Activated CD8-positive, alpha-beta memory T cell treated with anti-CD3 and anti-CD28 coated beads for 36 hours (primary cell): ENCODE results near the gene RIN3. TPM values are rescaled to one million over a fixed set of nuclear protein-coding genes. Genes with fewer than 3 reads are reported as not detected.

ENCODE experiments used
- CTCF ChIA-PET: fragments of 350-600 bp; sonication (Branson Sonifier 250); formaldehyde crosslinking; loops from one replicate; lab custom pipeline; 2021; ENCODE audit warnings: antibody characterized with exemption; lab: Charles Lee
- POLR2A ChIA-PET: fragments of 350-600 bp; sonication (Branson Sonifier 250); formaldehyde crosslinking; loops from one replicate; lab custom pipeline; 2021; ENCODE audit warnings: antibody characterized with exemption; lab: Charles Lee
- total RNA-seq, 2 experiments: library from RNA; stranded (reverse); gene quantifications; one replicate each; pipeline ENCODE4 v1.2.3, GENCODE V29; 2021

Gene RIN3
- total RNA-seq, 2 experiments from 2014 or later, result 61.1 to 62.2 TPM

DNA sequence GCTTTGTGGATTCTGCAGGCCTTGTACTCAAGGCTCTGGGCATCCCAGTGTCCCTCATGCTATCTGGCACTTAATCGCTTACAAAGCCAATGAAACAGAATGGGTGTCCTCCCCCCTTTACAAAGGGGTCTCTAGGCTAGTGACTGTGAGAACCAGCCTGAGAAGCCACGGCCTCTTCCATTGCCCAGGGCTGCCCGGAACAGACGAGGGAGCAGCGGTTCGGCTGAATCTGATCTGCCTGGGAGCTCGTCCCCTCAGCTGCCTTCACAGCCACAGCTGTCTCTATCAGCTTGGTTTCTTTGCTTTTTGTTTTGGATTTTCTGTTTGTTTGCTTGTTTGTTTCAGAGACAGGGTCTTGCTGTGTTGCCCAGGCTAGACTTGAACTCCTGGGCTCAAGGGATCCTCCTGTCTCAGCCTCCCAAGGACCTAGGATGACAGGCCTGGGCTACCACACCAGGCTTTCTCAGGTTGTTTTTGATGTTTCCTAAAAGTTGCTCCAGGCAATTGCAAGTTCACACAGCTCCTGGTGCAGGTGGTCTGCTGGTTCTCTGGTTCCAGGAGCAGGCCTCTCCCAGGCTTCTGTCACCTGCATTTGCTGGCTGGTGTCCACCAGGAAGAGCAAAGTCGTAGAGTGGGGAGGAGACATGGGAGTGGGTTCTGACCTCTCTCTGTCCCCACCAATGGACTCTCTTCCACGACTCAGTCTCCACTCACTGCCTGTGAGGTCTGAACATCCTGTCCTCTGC is 10.9 kb upstream of the RIN3 start:
- POLR2A ChIA-PET, result no interaction called here

DNA sequence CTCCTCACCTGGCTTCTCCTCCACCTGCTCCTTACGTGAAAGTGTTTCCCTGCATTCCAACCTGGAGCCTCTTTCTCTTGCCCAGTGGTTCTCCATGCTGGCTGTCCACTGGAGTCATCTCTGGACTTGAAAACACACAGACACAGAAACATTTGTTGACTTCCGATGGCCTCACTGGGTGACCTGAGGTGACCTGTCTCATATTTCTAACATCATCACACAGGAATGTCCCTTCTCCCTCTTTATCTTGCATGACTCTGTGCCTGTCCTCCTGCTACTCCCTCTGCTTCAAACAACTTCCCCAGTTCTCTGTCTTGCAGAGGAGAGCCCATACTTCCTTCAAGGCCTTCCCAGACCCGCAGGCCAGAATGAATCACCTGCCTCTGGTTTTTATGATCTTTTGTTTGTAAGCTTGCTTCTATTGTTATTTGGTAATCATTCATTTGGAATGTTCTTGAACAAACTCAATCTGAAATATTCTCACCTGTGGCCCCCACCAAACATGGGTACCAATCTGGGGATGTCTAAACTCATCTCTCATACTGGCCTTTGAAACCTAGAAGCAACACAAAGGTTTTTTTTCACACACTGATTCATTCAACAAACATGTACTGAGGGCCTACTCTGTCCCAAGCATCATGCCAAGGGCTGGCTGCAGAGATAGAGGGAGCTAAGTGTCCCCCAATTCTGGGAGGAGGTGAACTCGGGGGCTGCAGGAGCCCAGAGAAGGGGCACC is 9.7 kb upstream of the RIN3 start:
- CTCF ChIA-PET, result no interaction called here
- POLR2A ChIA-PET, result no interaction called here

More for the DNA sequence above, 10.9 kb upstream of the RIN3 start:
- CTCF ChIA-PET, result no interaction called here

DNA sequence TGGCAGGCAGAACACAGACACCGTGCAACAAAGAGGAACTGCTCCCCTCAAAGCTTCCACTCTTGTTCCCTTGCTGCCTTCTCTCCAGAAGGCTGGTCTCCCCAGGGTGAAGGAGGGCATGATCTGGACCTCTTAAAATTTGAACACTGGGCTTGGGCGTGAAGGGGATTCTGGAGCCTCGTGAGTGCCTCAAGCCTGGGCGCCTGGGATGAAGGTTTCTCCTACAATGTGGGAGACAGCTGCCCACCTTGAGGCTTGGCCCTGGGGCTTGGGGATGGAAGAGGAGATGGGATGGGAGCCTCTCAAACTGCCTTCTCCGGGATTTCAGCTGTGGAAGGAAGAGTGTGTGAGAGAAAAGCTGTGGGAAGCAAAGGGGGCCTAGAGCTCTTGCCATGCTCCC is 7.8 kb upstream of the RIN3 start:
- CTCF ChIA-PET, result no interaction called here
- POLR2A ChIA-PET, result no interaction called here

DNA sequence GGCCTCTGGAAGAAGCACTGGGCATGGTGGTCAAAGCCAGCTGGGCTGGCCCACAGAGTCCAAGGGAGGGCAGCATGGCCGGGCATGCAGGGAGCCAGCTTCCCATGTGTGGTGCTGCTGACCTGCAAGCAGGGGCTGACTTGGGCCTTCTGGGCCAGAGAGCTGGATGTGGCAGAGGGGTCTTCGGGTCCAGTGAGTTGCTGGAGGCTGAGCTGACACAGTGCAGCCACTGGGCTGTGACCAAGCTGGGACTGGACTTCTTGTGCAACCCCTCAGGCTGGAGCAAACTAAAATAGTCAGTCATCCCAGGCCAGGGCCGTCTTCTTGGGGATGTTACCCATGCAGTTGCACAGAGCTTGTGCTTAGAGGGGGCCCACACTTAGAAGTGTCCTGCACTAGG is 7.3 kb upstream of the RIN3 start:
- POLR2A ChIA-PET, result no interaction called here
- CTCF ChIA-PET, result no interaction called here

DNA sequence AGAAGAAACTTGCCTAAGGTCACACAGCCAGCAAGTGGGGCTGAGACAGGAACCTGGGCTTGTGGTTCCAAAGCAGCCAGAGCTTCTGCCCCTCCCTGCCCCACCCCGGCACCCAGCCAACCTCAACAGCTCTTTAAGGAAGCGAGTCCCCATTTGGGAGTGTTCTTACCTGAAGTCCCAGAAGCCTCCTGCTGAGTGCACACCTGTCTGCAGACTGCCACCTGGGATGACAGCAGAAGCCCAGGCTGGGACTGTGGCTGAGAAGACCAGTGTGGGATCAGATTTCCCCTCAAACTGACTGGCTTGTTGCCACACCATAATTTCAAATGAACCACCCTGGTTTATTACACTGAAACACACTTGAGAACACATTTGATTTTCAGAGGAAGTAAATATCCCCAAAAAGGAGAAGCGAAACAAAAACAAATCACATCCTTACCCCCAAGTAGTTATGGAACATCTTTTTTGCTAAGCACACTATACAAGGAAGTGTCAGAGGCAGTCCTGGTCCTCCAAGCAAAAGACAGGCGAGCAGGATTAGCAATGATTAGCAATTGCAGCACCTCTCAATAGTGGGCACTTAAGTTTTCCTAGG is 6.3 kb upstream of the RIN3 start:
- CTCF ChIA-PET, result no interaction called here
- POLR2A ChIA-PET, result no interaction called here

DNA sequence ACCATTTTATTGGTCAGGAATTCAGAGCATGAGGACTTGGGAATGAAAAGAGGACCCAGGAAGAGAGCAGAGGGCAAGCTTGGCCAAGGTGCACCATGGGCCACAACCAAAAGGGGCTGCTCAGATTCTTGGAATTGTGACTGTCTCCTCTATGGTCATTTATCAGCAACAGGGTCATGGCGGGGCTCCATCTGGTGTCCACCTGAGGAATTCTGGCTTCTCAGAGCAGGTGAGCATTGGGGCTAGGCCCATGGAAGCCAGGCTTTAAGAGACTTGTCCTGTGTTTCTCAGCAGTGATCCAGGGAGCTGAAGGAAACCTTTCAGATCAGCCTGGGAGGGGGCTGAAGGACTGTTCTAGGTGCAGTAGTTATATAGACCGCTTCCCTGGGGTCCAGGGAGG is 2.6 kb upstream of the RIN3 start:
- ChIA-PET CTCF (no interaction called here), POLR2A (no interaction called here)

DNA sequence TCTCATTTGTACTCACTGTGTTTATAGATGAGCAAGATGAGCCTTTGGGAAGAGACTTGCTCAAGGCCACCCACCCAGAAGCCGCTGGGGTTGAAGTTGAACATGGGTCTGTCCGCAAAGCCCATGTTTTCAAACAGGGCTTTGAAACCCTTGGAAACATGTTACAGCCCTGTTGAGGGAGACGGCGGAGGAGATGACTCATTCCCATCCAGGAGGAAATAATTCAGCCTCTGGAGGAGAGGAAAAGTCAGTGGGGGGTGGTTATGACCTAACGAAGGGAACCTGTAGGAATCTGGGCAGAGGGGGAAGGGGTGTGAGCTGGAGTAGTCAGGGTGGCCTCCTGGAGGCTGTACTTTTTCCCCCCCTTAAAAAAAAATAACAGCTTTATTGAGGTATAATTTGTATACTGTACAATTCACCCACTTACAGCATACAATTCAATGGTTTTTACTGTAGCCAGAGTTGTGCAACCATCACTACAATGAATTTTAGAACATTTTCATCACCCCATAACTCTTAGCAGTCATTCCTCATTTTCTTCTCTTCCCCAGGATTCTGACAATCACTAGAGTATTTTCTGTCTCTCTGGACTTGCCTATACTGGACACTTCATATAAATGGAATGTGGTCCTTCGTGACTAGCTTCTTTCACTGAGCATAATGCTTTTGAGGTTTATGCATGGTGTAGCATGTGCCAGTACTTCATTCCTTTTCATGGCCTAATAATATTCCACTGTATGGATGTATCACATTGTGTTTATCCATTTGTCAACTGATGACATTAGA is 1.9 kb upstream of the RIN3 start:
- ChIA-PET CTCF (no interaction called here), POLR2A (no interaction called here)

DNA sequence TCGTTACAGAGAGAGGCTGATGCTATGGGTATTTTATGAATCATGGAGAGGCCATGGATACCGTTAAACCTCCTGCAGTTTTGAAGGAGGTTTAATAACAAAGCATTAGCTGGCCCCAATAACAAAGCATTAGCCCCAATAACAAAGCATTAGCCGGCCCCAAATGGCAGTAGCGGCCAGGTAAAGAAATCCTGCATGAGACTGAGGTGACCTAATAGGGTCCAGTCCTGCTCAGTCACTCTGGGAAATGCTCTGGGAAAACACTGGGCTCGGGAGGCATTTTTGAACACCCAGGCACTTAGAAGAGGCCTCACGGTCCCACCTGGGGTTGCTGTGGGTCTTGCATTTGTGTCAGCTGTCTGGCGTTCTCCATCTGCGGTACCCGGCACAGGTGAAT is 776 bp upstream of the RIN3 start:
- CTCF ChIA-PET, result interaction anchor here (0.6 to 1.2 kb wide), 2 partner anchors 12 to 401 kb away, joined by 3 to 4 read pairs; no protein-coding TSS in a partner anchor
- POLR2A ChIA-PET, result interaction anchor here (0.6 to 1.8 kb wide), 2 partner anchors 14 to 18 kb away, joined by 4 to 5 read pairs; no protein-coding TSS in a partner anchor

DNA sequence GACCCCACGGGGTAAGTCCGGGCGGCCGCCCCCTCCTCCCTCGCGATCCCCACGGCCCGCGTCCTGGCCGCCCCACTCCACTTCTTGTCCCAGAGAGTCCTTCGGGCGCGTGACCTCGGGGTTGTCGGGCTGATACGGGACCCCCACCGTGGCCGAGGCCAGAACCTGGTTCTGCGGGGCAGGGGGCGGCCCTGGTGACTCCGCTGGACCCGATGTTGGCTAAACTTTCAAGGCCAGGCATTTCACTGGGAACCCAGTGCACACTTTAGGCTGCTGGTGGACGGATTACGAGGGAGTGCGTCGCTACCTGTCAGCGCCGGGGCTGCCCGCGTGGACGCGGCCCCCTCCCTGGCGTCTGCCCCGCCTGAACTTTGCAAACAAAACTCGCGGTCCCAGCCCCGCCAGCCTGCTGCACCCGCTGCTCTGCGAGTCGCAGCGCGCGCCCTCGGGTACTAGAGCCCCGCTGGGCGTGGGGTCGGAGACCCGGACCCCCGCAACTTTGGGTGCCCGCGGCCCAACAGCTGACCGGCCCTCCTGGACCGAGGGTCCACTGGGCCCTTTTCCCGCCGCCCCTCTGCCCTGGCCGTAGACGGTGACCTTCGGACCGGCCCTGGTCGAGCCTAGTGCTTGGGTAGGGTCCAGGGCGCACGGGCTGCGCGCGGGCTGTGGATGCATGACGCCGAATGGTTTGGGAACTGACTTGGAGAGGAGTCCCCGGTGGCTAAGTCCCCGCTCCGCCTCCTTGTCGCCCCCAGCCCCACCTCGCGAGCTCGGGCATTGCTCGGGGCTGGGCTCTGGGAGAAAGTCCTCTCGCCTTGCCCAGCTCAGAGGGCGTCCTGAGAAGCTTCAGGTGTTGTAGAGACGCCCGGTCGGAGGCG is 624 bp downstream of the RIN3 start:
- POLR2A ChIA-PET, result interaction anchor here (0.6 to 1.8 kb wide), 2 partner anchors 17 to 251 kb away, joined by 3 to 5 read pairs; no protein-coding TSS in a partner anchor
- CTCF ChIA-PET, result interaction anchor here (1.2 to 1.6 kb wide), 2 partner anchors 10 to 17 kb away, joined by 4 to 5 read pairs; no protein-coding TSS in a partner anchor

DNA sequence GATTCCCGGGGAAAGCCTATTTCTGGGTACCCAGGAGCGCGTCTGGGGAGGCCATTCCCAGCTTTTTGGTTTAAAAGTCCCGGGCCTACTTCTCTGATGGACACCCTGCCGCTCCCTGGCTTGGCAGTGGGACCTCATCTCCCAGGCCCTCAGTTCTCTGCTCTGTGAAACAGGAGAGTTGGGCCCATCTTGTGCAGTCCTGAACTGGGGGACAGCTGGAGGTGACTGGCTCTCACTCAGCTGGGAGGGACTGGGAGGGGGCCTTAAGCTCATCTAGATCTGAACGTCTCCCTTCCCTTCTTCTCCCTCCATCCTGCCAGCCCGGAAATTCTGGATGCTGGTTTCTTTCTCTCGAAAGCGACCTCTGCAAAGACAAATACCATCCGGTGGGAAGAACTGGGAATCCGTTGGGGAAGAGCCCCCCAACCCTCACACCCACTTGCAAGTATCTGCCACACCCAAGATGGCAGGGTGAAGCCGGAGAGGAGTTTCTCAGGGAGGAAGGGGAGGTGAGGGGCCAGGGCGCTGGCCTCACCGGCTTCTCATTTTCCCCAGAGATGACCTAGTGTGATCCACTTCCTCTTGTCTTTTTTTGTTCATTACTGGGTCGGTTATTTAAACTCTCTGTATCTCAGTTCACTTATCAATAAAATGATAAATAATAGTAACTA is 1.4 kb downstream of the RIN3 start:
- CTCF ChIA-PET, result interaction anchor here (1.6 kb wide), 1 partner anchor 16 kb away, joined by 5 read pairs; no protein-coding TSS in a partner anchor
- POLR2A ChIA-PET, result interaction anchor here (1.8 kb wide), 1 partner anchor 16 kb away, joined by 5 read pairs; no protein-coding TSS in a partner anchor

DNA sequence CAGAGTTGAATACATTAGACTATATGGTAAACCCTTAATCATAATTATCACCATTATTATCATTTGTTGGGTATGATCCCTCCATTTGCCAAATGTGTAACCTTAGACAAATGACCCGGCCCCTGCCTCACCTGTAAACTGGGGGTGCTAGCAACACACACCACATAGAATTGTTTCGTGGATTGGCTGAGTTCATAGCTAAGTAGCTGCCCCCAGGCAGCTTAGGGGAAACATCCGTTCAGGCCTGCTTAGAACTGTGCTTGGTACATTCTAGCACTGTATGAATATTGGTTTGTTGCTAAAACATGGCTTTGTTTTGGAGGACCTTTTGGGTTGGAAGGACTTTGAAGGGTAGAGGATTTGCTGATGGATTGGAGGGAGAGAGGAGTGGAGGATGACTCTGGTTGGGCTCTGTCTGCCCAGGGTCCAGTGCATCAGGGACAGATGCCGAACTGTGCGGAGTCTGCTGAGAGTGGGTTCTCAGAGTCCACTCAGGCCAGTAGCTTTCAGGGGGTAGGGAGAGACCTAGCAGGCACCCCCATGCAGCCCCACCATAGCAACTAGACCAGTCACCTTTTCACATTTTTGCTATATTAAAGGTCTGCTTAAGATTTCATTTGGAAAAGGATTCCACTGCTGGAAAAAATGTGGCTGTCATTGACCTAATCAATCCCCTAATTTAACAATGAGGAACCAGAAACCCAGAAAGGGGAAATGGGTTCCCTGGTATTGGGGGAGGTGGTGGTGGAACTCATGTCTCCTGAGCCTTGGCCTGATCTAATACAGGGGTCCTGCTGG is 2.2 kb downstream of the RIN3 start:
- ChIA-PET CTCF (interaction anchor here (1.6 kb wide), 1 partner anchor 15 kb away, joined by 5 read pairs; no protein-coding TSS in a partner anchor), POLR2A (interaction anchor here (1.6 kb wide), 1 partner anchor 15 kb away, joined by 8 read pairs; no protein-coding TSS in a partner anchor)

DNA sequence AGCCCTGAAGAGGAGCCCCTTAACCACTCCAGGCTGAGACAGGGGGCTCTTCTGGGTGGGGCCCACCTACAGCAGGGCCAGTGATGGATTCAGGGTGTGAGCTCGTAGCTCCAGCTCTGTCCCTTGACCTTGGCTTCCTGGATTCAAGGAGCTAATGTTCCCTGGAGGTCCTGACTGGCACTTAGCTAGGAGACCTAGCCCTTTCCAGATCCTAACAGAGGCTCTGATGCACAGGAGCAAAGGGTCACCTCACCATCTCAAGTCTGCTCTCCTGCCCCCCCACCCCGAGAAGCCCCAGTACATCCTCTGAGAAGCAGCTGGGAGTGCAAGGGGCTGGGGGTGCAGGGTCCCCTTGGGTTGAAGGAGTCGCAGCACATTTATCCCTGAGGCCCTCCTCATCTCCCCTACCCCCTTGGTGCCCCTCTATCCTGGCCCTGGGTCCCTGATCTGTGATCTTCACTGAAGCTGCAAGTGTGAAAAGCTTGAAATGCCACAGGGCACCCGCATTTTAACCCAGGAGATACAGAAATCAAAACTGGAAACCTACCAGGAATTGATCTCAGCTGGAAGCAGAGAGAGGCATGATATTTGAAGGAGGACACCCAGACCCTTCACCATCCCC is 2.9 kb downstream of the RIN3 start:
- CTCF ChIA-PET, result interaction anchor here (1.4 to 1.6 kb wide), 4 partner anchors 10 to 70 kb away, joined by 3 to 5 read pairs (median 4); no protein-coding TSS in a partner anchor

DNA sequence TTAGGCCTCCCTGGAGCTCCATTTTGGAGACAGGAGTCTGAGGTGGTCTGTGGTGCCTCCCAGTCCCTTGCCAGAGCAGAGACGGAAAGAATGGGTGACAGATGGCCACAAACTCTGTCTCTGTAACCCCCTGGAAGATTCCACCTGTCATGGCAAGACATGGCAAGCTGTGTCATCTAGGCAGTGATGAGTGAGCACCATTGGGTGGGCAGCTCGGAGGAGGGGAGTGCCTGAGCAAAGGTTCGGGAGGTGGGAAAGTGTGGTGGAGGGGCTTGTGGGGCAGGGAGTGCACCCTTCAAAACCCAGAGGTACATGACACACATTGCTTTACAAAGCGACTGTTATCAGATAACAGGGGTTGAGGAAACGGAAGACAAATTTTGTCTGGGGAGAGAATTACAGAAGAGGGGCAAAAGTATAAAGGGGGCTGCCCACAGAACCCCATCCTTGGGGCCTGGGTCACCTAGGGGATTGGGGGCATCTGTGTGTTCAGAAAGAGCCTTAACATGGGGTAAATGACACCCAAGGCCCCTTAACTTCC is 3.5 kb downstream of the RIN3 start:
- CTCF ChIA-PET, result interaction anchor here (0.6 to 1.6 kb wide), 5 partner anchors 9 to 226 kb away, joined by 3 to 5 read pairs (median 4); no protein-coding TSS in a partner anchor
- POLR2A ChIA-PET, result interaction anchor here (0.6 to 1.6 kb wide), 2 partner anchors 13 to 18 kb away, joined by 3 to 8 read pairs; no protein-coding TSS in a partner anchor

More for the DNA sequence above, 2.9 kb downstream of the RIN3 start:
- POLR2A ChIA-PET, result interaction anchor here (0.6 to 1.6 kb wide), 2 partner anchors 14 to 17 kb away, joined by 3 to 8 read pairs; no protein-coding TSS in a partner anchor

DNA sequence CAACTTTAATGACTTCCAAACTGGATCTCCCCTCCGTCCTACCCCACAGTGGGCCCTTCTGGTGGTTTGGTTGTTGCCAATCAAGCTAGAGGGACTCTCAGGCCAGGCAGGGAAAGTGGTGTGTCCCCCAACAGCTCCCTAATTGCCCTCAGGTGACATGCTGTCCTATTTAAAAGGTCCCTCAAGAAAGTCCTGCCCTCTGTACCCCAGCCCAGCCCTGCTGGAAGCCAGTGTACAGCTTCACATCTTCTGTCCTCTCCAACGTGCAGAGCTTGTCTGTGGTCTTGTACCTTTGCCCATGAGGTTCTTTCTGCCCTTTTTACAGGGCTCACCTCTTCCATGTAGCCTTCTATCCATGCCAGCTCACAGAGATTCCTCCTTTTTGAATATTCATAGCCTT is 4.2 kb downstream of the RIN3 start:
- ChIA-PET CTCF (interaction anchor here (0.6 to 1.6 kb wide), 6 partner anchors 9 to 364 kb away, joined by 3 to 6 read pairs (median 4); no protein-coding TSS in a partner anchor), POLR2A (interaction anchor here (0.5 kb wide), 1 partner anchor 25 kb away, joined by 8 read pairs; no protein-coding TSS in a partner anchor)
